Calu3 (cell line): Measurements from ENCODE around the gene PDE4B. TPM values are rescaled to one million over a fixed set of nuclear protein-coding genes. Genes with fewer than 3 reads are reported as not detected.

ENCODE experiments used
- BruUV-seq: library from RNA; stranded (reverse); fragments of 400-500 nt; replicated peaks from 2 replicates; lab custom pipeline; 2021; lab: Mats Ljungman, UMichigan
- CTCF ChIA-PET: fragments of 300-600 bp; sonication (Branson Sonifier 250); formaldehyde crosslinking; loops from one replicate; lab custom pipeline; 2022; ENCODE audit warnings: antibody characterized with exemption; lab: Charles Lee
- DNase-seq: peaks from one replicate; pipeline ENCODE4 v3.0.0; 2022
- H3K27ac Mint-ChIP-seq: one replicate; pipeline ENCODE4 v1.8.0; 2022; ENCODE audit warnings: mixed read lengths; ENCODE audit not compliant: unreplicated experiment
- H3K27me3 Mint-ChIP-seq: one replicate; pipeline ENCODE4 v1.8.0; 2022; ENCODE audit warnings: mixed read lengths; ENCODE audit not compliant: unreplicated experiment
- H3K36me3 Mint-ChIP-seq: one replicate; pipeline ENCODE4 v1.8.0; 2022; ENCODE audit warnings: mild to moderate bottlenecking, moderate library complexity, mixed read lengths; ENCODE audit not compliant: insufficient read depth, unreplicated experiment
- H3K4me1 Mint-ChIP-seq: one replicate; pipeline ENCODE4 v1.8.0; 2022; ENCODE audit warnings: mild to moderate bottlenecking, low read depth, mixed read lengths; ENCODE audit not compliant: unreplicated experiment
- H3K4me3 Mint-ChIP-seq: one replicate; pipeline ENCODE4 v1.8.0; 2022; ENCODE audit warnings: mild to moderate bottlenecking, low read depth, moderate library complexity, mixed read lengths; ENCODE audit not compliant: unreplicated experiment
- H3K9me3 Mint-ChIP-seq: one replicate; pipeline ENCODE4 v1.8.0; 2022; ENCODE audit warnings: low read depth, mixed read lengths; ENCODE audit not compliant: unreplicated experiment
- CTCF ChIP-seq: fragments of 200-600 bp; IDR thresholded peaks from one replicate; pipeline ENCODE4 v1.8.0; 2022; ENCODE audit warnings: antibody characterized with exemption; ENCODE audit not compliant: unreplicated experiment
- intact Hi-C: fragments of 100-400 bp; cut with micrococcal nuclease; formaldehyde crosslinking; loops from one replicate; pipeline ENCODE4 v1.10.0; 2022; ENCODE audit not compliant: unreplicated experiment
- total RNA-seq: library from RNA; stranded (reverse); gene quantifications from 2 replicates; pipeline ENCODE4 v1.2.3, GENCODE V29; 2022

The PDE4B gene
- total RNA-seq, 1 experiment from 2014 or later = 2.9 TPM

GRCh38 chr1:66073388-66073787, 280.7 kb downstream of the PDE4B start:
- H3K27ac Mint-ChIP-seq = no peak overlapping the region

GRCh38 chr1:66074147-66074546, 281.5 kb downstream of the PDE4B start:
- Mint-ChIP-seq H3K4me3 (no peak overlapping the region), H3K27me3 (peaks cover 7% of the 10 kb centered on the region), H3K27ac (no peak overlapping the region), H3K9me3 (no peaks in the 10 kb centered on the region), H3K36me3 (no peaks in the 10 kb centered on the region), H3K4me1 (no peaks in the 10 kb centered on the region)
- no peak for DNase-seq
- CTCF ChIA-PET = no interaction called here
- no TSS peak for BruUV-seq
- intact Hi-C loops = no loop called here
- TF ChIP-seq CTCF = no peak

More at GRCh38 chr1:66073388-66073787, 280.7 kb downstream of the PDE4B start:
- no peaks in the 10 kb centered on the region for H3K9me3 Mint-ChIP-seq
- no peak overlapping the region for H3K4me3 Mint-ChIP-seq
- peaks cover 8% of the 10 kb centered on the region for H3K27me3 Mint-ChIP-seq
- no peak for TF ChIP-seq CTCF
- intact Hi-C loops = no loop called here
- no peaks in the 10 kb centered on the region for H3K36me3 Mint-ChIP-seq
- CTCF ChIA-PET = no interaction called here
- H3K4me1 Mint-ChIP-seq = no peaks in the 10 kb centered on the region
- no TSS peak for BruUV-seq
- DNase-seq = no peak

- no peaks in the 10 kb centered on the region for H3K4me1 Mint-ChIP-seq
- H3K36me3 Mint-ChIP-seq = no peaks in the 10 kb centered on the region
- no TSS peak for BruUV-seq
- H3K4me3 Mint-ChIP-seq = no peak overlapping the region
- CTCF ChIA-PET = no interaction called here
- H3K27me3 Mint-ChIP-seq = peaks cover 9% of the 10 kb centered on the region
- TF ChIP-seq CTCF = no peak
- H3K27ac Mint-ChIP-seq = no peak overlapping the region
- intact Hi-C loops = no loop called here
- DNase-seq = no peak
- H3K9me3 Mint-ChIP-seq = no peaks in the 10 kb centered on the region
Measured at GRCh38 chr1:66078412-66078811, 285.7 kb downstream of the PDE4B start.

GRCh38 chr1:66083003-66083402, 290.3 kb downstream of the PDE4B start:
- BruUV-seq = no TSS peak
- TF ChIP-seq CTCF = no peak
- no peaks in the 10 kb centered on the region for H3K36me3 Mint-ChIP-seq
- DNase-seq = no peak
- peaks cover 24% of the 10 kb centered on the region for H3K27me3 Mint-ChIP-seq
- no peaks in the 10 kb centered on the region for H3K4me1 Mint-ChIP-seq
- H3K9me3 Mint-ChIP-seq = no peaks in the 10 kb centered on the region
- no peak overlapping the region for H3K27ac Mint-ChIP-seq
- intact Hi-C loops = loop anchor here (10.0 kb wide), 1 partner anchor 162 kb away; no protein-coding TSS in a partner anchor
- CTCF ChIA-PET = interaction anchor here (0.9 kb wide), 1 partner anchor 159 kb away, joined by 3 read pairs; no protein-coding TSS in a partner anchor
- H3K4me3 Mint-ChIP-seq = no peak overlapping the region
